Measurements from ENCODE around the gene RARA. TPM values are rescaled to one million over a fixed set of nuclear protein-coding genes. Genes with fewer than 3 reads are reported as not detected.

Gene RARA
- total RNA-seq, result 26.7 and 68.7 TPM in 2 replicates

GRCh38 chr17:40309031-40309948 is at the start of gene RARA:
TSS of gene RARA (plus strand) at chr17:40309180. CDS start at chr17:40331219, 22,039 bp downstream.

DNA sequence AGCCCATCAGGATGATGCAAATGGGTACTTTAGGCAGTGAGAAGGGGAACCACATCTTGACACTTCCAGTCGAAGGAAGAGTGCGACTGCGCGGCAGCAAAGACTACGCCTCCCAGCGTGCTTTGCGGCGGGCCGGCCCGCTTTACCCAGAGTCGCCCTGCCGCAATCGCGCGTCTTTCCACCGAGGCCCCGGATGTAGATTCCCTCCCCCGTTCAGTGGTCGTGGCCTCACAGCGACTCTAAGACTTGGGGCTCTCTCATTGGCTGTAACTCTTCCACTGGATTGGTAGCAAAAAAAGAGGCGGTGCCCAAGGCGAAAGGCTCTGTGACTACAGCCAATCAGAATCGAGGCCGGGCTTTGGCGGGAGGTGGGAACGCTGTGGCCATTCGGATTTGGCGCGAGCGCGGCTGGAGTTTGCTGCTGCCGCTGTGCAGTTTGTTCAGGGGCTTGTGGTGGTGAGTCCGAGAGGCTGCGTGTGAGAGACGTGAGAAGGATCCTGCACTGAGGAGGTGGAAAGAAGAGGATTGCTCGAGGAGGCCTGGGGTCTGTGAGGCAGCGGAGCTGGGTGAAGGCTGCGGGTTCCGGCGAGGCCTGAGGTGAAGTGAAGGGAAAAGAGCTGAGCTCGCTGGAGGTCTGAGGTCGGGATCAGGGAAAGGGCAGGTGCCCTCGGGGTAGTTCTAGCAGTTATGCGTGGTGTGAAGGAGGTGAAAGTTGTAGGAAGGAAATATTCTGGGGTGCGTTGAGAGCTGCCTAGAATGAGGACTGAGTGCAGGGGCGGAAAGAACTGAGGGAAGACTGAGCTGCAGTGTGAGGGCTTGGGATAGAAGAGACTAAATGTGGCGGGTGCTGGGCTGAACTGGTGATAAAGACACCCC is 21.2 kb upstream of the RARA start, which contains the start of gene CDC6:
Gene CDC6 (plus strand): TSS at position 386 of the 876 bp plus-strand sequence. CDS start 1,542 bp downstream, outside the sequence.

GRCh38 chr17:40364121-40364861 is 55.3 kb downstream of the RARA start, which contains the start of gene GJD3:
TSS of gene GJD3 (minus strand) at chr17:40364737. CDS start at chr17:40363815, 922 bp downstream.

Other genes with a start within 250 kb of the RARA start
- 9.5 and 27.9 TPM in 2 replicates for gene THRA, start 246.2 kb upstream of the RARA start, total RNA-seq
- gene NR1D1, start 208.6 kb upstream of the RARA start, total RNA-seq, result 2.1 and 4.6 TPM in 2 replicates
- gene MSL1, start 187.2 kb upstream of the RARA start, total RNA-seq, result 32.4 and 34.4 TPM in 2 replicates
- 24.2 and 26.6 TPM in 2 replicates for gene CASC3, start 168.6 kb upstream of the RARA start, total RNA-seq
- gene RAPGEFL1, start 131.7 kb upstream of the RARA start, total RNA-seq, result 1.8 and 3.4 TPM in 2 replicates
- gene WIPF2, start 89.9 kb upstream of the RARA start, total RNA-seq, result 11.2 and 12.7 TPM in 2 replicates
- gene CDC6, start 21.3 kb upstream of the RARA start, total RNA-seq, result 2.5 and 26.9 TPM in 2 replicates
- 0.49 and 5.2 TPM in 2 replicates for gene GJD3, start 55.6 kb downstream of the RARA start, total RNA-seq
- gene TOP2A, start 108.7 kb downstream of the RARA start, total RNA-seq, result 5.5 and 143 TPM in 2 replicates
- 313 and 804 TPM in 2 replicates for gene IGFBP4, start 134.3 kb downstream of the RARA start, total RNA-seq
- gene TNS4, start 192.4 kb downstream of the RARA start, total RNA-seq, result under 0.01 and 2.3 TPM in 2 replicates

Measured in mesangial cell (primary cell).